ENCODE measurements around the gene HIVEP3. TPM values are rescaled to one million over a fixed set of nuclear protein-coding genes. Genes with fewer than 3 reads are reported as not detected.

The HIVEP3 gene
- total RNA-seq, 1 donor from 2014 or later = 11.6 TPM

- ATAC-seq = no peak
- no peak for TF ChIP-seq CTCF (IDR thresholded peaks at IDR 0.05)
- Histone ChIP-seq H3K4me1 (peaks cover 16% of the 10 kb centered on the region), H3K36me3 (no peaks in the 10 kb centered on the region), H3K27me3 (ENCODE audit: low read depth) (no peaks in the 10 kb centered on the region), H3K4me3 (no peak overlapping the region), H3K9me3 (no peaks in the 10 kb centered on the region), H3K27ac (no peak overlapping the region)
- intact Hi-C loops (cut with DNase I) = no loop called here
- DNase-seq = no peak
Measured at GRCh38 chr1:41906943-41907342, 11.8 kb downstream of the HIVEP3 start.

DNA sequence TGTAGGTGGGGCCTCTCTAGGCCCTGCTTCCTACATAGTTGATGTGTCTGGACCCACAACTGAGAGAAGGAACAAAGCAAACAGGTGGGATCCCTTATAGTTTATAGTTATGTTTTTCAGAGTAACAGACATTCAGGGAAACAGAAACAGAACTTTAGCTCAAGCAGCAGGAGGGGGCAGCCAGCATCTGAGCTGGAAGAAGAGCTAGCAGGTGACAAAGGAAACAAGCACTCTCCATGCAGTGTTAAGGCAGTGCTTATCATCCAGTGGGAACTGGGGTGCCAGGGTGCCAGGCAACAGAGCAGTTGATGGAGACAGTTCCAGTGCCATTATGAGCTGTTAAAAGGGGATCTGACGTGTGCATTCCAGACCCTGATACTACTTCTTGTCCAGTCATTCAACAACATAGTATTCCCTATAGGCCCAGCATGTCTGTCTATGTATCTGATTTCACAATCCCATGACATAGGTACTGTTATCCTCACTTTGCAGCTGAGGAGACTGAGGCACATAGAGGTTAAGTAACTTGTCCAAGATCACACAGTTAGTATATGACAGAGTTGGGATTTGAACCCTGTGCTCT lies 13.5 kb downstream of the HIVEP3 start:
- intact Hi-C loops (cut with DNase I) = no loop called here
- ATAC-seq (no peak), DNase-seq (no peak)
- H3K9me3 ChIP-seq = no peaks in the 10 kb centered on the region
- H3K27ac ChIP-seq = no peak overlapping the region
- H3K4me3 ChIP-seq = no peak overlapping the region
- no peaks in the 10 kb centered on the region for H3K36me3 ChIP-seq
- peaks cover 34% of the 10 kb centered on the region for H3K4me1 ChIP-seq
- H3K27me3 ChIP-seq (ENCODE audit: low read depth) = no peaks in the 10 kb centered on the region
- TF ChIP-seq CTCF (IDR thresholded peaks at IDR 0.05) = no peak

GRCh38 chr1:41902664-41903063 lies 16.1 kb downstream of the HIVEP3 start:
- Histone ChIP-seq H3K4me1 (peaks cover 56% of the 10 kb centered on the region), H3K9me3 (no peaks in the 10 kb centered on the region), H3K4me3 (no peak overlapping the region), H3K27me3 (ENCODE audit: low read depth) (no peaks in the 10 kb centered on the region), H3K27ac (peak overlapping the region; percentile 19), H3K36me3 (no peaks in the 10 kb centered on the region)
- intact Hi-C loops (cut with DNase I) = no loop called here
- DNase-seq = no peak
- peak in 1 of 2 donors; percentile 40 for ATAC-seq
- no peak for TF ChIP-seq CTCF (IDR thresholded peaks at IDR 0.05)

DNA sequence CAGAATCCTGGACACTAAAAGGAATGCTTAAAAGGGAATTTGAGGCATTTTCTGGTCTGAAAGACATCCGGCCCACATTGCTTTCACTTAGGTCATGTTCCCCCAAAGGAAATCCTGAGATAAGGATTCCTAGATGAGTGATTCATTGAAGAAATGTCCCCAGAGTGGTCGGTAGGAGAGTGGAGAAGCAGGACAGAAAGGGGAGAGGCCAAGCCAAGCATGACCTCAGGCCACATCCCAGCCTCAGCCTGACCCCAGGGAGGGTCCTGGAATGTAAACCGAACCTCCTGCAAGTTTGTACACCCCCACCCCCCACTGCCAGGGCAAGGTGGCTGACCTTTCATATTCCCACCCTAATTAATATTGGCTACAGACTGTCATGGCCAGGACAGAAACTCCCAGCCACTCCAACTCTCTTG lies 16.6 kb downstream of the HIVEP3 start:
- no peak overlapping the region for H3K4me3 ChIP-seq
- intact Hi-C loops (cut with DNase I) = no loop called here
- ATAC-seq (peak; percentile 49 to 57), DNase-seq (no peak)
- H3K9me3 ChIP-seq = no peaks in the 10 kb centered on the region
- no peaks in the 10 kb centered on the region for H3K27me3 ChIP-seq (ENCODE audit: low read depth)
- TF ChIP-seq CTCF (IDR thresholded peaks at IDR 0.05) = no peak
- peaks cover 61% of the 10 kb centered on the region for H3K4me1 ChIP-seq
- H3K27ac ChIP-seq = peak overlapping the region; percentile 41
- H3K36me3 ChIP-seq = no peaks in the 10 kb centered on the region

DNA sequence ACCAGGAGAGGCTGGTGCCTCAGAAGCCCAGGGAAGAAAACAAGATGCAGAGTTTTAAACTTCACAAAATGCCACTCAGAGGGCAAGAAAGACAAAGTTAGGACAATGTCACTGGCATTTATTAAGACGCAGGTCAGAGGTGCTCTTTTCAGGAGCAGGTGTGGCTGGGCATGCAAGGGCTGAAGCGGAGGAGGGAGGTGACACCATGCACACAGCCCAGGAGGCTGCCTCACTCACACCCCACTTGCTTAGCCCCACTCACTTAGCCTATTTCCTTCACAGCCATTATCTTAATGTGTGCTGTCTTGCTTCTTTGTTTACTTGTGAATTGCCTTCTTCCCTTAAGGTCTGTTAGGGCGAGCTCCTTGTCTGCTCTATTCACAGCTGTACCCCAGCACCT lies 17.2 kb downstream of the HIVEP3 start:
- Histone ChIP-seq H3K4me1 (peaks cover 64% of the 10 kb centered on the region), H3K27ac (peak overlapping the region; percentile 41), H3K4me3 (no peak overlapping the region), H3K27me3 (ENCODE audit: low read depth) (no peaks in the 10 kb centered on the region), H3K9me3 (no peaks in the 10 kb centered on the region), H3K36me3 (no peaks in the 10 kb centered on the region)
- TF ChIP-seq CTCF (IDR thresholded peaks at IDR 0.05) = no peak
- ATAC-seq = peak in 1 of 2 donors; percentile 41
- no peak for DNase-seq
- intact Hi-C loops (cut with DNase I) = no loop called here
